Tibial nerve (tissue), 4 donors: Measurements from ENCODE around the gene AMELX. TPM values are rescaled to one million over a fixed set of nuclear protein-coding genes. Genes with fewer than 3 reads are reported as not detected.

Experiments used
- DNase-seq, 2 donors: peaks; one replicate each; pipeline ENCODE4 v3.0.0-alpha.2; 2019; ENCODE audit warnings: low spot score in 2 of 2
- H3K27ac ChIP-seq, 4 donors: fragments of 200-600 bp; sonication (generic) in 3 of 4; one replicate each; pipeline ENCODE4 v1.5.1; 2017 to 2019; ENCODE audit warnings: mild to moderate bottlenecking in 1 of 4
- H3K27me3 ChIP-seq, 2 donors: fragments of 200-600 bp; sonication (generic) in 1 of 2; one replicate each; pipeline versions ENCODE4 v1.5.1 to v1.6.0; 2017 to 2019
- H3K36me3 ChIP-seq, 3 donors: fragments of 200-600 bp; sonication (generic); one replicate each; pipeline ENCODE4 v1.5.1; 2018 to 2019
- H3K4me1 ChIP-seq, 4 donors: fragments of 200-600 bp; sonication (generic) in 3 of 4; one replicate each; pipeline ENCODE4 v1.5.1; 2017 to 2019
- H3K4me3 ChIP-seq, 4 donors: fragments of 200-600 bp; sonication (generic) in 3 of 4; one replicate each; pipeline ENCODE4 v1.5.1; 2017 to 2019; ENCODE audit warnings: mild to moderate bottlenecking in 1 of 4, moderate library complexity in 1 of 4
- H3K9me3 ChIP-seq, 4 donors: fragments of 200-600 bp; sonication (generic) in 3 of 4; one replicate each; pipeline ENCODE4 v1.5.1; 2017 to 2019
- EP300 ChIP-seq, 2 donors: sonication (generic); formaldehyde crosslinking; IDR thresholded peaks; one replicate each; pipeline ENCODE4 v1.6.1; 2017; ENCODE audit warnings: antibody characterized with exemption in 2 of 2, mild to moderate bottlenecking in 1 of 2
- POLR2A ChIP-seq, 2 donors: fragments of 450-650 bp; IDR thresholded peaks; one replicate each; pipeline ENCODE4 v1.6.1; 2017; ENCODE audit warnings: antibody characterized with exemption in 2 of 2, mild to moderate bottlenecking in 2 of 2, moderate library complexity in 2 of 2
- WGBS, 2 donors: methylation state at CpG; one replicate each; pipeline ENCODE4 v1.1.5; 2018; 5-methylcytosine and 5-hydroxymethylcytosine counted together
- total RNA-seq, 4 donors: library from RNA; depleted of rRNA; stranded (reverse); fragments of >200 nt; gene quantifications; one replicate each; pipeline ENCODE4 v1.1.0, GENCODE V29; 2016
- TF ChIP-seq, protein P1 (sequence below), 5 experiments: fragments of 200-600 bp in 3 of 5; fragments of 450-650 bp in 2 of 5; sonication (generic) in 3 of 5; IDR thresholded peaks; one replicate each; pipeline ENCODE4 v1.5.1; 2016 to 2019; ENCODE audit warnings: antibody characterized with exemption in 5 of 5, mild to moderate bottlenecking in 3 of 5, moderate library complexity in 2 of 5

The AMELX gene
- total RNA-seq, 4 donors from 2014 or later = not detected

DNA sequence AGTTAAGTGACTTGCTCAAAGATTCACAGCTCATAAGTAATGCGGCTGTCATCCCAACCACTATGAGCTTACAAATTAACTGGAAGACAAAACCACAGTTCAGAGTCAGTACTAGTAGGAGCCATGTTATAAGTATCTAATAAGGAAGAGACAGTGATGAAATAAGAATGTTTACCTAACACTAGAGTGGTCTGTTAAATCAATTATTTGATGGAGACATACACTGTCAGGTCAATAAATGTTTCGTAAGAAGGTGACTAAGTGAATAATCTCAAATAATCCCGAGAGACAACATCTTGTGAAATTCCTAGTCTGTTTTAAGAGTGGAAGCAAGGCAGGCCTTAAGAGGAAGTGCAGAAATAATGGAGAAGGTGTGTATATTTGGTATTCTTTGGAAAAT is 25.8 kb upstream of the AMELX start:
- TF ChIP-seq, protein P1, sequence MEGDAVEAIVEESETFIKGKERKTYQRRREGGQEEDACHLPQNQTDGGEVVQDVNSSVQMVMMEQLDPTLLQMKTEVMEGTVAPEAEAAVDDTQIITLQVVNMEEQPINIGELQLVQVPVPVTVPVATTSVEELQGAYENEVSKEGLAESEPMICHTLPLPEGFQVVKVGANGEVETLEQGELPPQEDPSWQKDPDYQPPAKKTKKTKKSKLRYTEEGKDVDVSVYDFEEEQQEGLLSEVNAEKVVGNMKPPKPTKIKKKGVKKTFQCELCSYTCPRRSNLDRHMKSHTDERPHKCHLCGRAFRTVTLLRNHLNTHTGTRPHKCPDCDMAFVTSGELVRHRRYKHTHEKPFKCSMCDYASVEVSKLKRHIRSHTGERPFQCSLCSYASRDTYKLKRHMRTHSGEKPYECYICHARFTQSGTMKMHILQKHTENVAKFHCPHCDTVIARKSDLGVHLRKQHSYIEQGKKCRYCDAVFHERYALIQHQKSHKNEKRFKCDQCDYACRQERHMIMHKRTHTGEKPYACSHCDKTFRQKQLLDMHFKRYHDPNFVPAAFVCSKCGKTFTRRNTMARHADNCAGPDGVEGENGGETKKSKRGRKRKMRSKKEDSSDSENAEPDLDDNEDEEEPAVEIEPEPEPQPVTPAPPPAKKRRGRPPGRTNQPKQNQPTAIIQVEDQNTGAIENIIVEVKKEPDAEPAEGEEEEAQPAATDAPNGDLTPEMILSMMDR (IDR thresholded peaks at IDR 0.05) = no peak
- TF ChIP-seq POLR2A (IDR thresholded peaks at IDR 0.05) = no peak
- peak in 1 of 2 donors; percentile 18 for TF ChIP-seq EP300 (IDR thresholded peaks at IDR 0.05)
- no peak overlapping the region for H3K4me3 ChIP-seq

DNA sequence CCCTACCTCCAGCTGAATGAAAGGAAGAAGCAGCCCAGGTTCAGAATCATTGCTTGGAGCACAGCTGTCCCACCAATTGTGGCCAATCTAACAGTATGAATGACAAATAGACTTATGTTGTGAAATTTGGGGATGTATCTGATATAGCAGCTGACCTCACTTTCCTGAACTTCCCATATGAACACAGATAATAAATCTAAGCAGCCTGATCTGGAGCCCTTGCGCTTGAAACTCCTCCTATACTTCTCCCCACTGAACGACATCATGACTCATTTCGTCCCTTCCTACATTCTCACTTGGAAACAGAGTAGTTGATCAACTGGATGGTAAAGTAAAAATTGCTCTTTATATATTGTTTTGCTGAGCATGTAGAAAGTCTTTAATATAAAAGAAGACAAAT is 24.2 kb upstream of the AMELX start:
- WGBS, 2 donors = 83 to 88% methylated on average over 3 of the region's 3 CpGs
- no peak overlapping the region for H3K4me3 ChIP-seq

More for the DNA sequence above, 25.8 kb upstream of the AMELX start:
- no peak overlapping the region for H3K27ac ChIP-seq
- DNase-seq = no peak
- H3K9me3 ChIP-seq = no peaks in the 10 kb centered on the region
- H3K4me1 ChIP-seq = no peaks in the 10 kb centered on the region
- H3K36me3 ChIP-seq = no peaks in the 10 kb centered on the region
- no peaks in the 10 kb centered on the region for H3K27me3 ChIP-seq
- 82 to 88% methylated on average over 3 of the region's 3 CpGs for WGBS, 2 donors

DNA sequence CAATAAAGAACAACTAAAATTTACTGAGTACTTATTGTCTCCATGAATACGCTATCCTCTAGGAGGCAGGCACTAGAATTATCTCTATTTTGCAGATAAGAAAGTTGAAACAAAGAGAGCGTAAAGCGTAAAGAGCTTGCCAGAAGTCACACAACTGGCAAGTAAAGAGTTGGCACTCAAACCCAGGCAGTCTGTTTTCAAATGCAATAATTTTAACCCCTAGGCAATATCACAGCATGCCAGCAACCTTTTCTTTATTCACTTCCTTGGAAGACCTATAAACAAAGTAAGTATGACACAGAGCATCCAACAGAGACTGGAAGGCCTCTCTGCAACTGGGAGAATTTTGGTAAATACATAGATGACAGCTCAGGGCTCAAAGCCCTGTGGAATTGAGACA is 23.2 kb upstream of the AMELX start:
- 89 to 98% methylated on average over 3 of the region's 3 CpGs for WGBS, 2 donors
- Histone ChIP-seq H3K27me3 (no peaks in the 10 kb centered on the region), H3K36me3 (no peaks in the 10 kb centered on the region), H3K4me1 (no peaks in the 10 kb centered on the region), H3K27ac (no peak overlapping the region), H3K9me3 (no peaks in the 10 kb centered on the region), H3K4me3 (no peak overlapping the region)
- TF ChIP-seq POLR2A (IDR thresholded peaks at IDR 0.05) (no peak), EP300 (IDR thresholded peaks at IDR 0.05) (no peak)
- TF ChIP-seq, protein P1 (IDR thresholded peaks at IDR 0.05) = no peak
- DNase-seq = no peak

More for the DNA sequence above, 24.2 kb upstream of the AMELX start:
- H3K4me1 ChIP-seq = no peaks in the 10 kb centered on the region
- no peak for DNase-seq
- H3K9me3 ChIP-seq = no peaks in the 10 kb centered on the region
- no peak overlapping the region for H3K27ac ChIP-seq
- TF ChIP-seq EP300 (IDR thresholded peaks at IDR 0.05) = no peak
- TF ChIP-seq, protein P1 (IDR thresholded peaks at IDR 0.05) = no peak
- no peak for TF ChIP-seq POLR2A (IDR thresholded peaks at IDR 0.05)
- no peaks in the 10 kb centered on the region for H3K36me3 ChIP-seq
- no peaks in the 10 kb centered on the region for H3K27me3 ChIP-seq

DNA sequence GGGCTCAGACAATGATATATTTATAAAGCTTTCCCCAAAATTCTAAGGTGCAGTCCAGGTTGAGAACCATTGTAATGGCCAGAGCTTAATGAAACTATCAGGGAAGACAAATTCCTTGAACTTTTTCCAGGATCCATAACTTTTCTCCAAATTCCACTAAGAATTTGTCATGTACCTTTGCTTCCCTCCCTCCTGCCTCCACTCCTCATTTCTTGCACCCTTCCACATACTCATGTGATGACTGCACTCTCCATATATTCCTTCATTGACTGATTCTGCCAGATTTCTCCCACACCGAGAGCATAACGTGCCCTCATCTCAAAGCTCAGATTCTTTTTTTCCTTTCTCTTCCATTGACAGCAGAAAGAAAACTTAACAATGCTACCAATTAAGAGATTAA is 20.9 kb upstream of the AMELX start:
- TF ChIP-seq POLR2A (IDR thresholded peaks at IDR 0.05) = no peak
- TF ChIP-seq, protein P1 (IDR thresholded peaks at IDR 0.05) = no peak
- TF ChIP-seq EP300 (IDR thresholded peaks at IDR 0.05) = no peak
- WGBS, 2 donors = 61 to 67% methylated on average over 2 of the region's 2 CpGs

DNA sequence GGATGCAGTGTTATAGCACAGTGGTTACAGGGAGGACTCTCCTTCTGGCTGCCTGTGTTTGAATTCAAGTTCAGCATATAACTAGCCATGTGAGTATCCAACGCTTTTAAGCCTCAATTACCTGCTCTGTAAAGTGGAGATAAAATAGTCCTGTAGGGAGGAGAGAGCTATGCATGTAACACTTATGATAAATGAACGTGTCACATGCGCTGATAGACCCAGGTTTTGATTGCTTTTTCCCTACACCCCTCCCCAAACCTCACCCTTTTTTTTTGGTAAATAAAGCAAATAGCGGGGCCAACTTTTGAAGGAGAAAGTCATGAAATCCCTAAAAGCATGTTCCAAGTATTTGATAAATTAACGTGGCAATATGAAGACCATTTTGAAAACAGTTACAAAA is 20.4 kb upstream of the AMELX start:
- Histone ChIP-seq H3K4me3 (no peak overlapping the region), H3K36me3 (no peaks in the 10 kb centered on the region), H3K27me3 (no peaks in the 10 kb centered on the region), H3K27ac (no peak overlapping the region), H3K4me1 (no peaks in the 10 kb centered on the region), H3K9me3 (no peaks in the 10 kb centered on the region)
- DNase-seq = no peak
- TF ChIP-seq POLR2A (IDR thresholded peaks at IDR 0.05) = no peak
- TF ChIP-seq, protein P1 (IDR thresholded peaks at IDR 0.05) = no peak
- 78 to 94% methylated on average over 5 of the region's 5 CpGs for WGBS, 2 donors

More for the DNA sequence above, 20.9 kb upstream of the AMELX start:
- DNase-seq = no peak
- H3K27ac ChIP-seq = no peak overlapping the region
- H3K4me3 ChIP-seq = no peak overlapping the region
- no peaks in the 10 kb centered on the region for H3K9me3 ChIP-seq
- no peaks in the 10 kb centered on the region for H3K4me1 ChIP-seq
- H3K36me3 ChIP-seq = no peaks in the 10 kb centered on the region
- H3K27me3 ChIP-seq = no peaks in the 10 kb centered on the region
